Stimulated activated CD8-positive, alpha-beta memory T cell treated with anti-CD3 and anti-CD28 coated beads, Interleukin-15, amount 100 ng/mL, for 4 hours (primary cell): ENCODE data around the gene EYS.
"Not testable (repeated sequence)": the region's sequence is repeated elsewhere in the genome, so short reads cannot be mapped to it uniquely, and the experiment has no call there.

Experiments
- DNase-seq, 2 donors: peaks; one replicate each; pipeline ENCODE4 v3.0.0-alpha.2; 2020; ENCODE audit warnings: low read depth in 2 of 2

The EYS gene

GRCh38 chr6:63964366-63964765 is 1742.7 kb downstream of the EYS start:
- DNase-seq: no peak

- DNase-seq: no peak
Measured at GRCh38 chr6:63963769-63964315, 1743.2 kb downstream of the EYS start.

- not testable (repeated sequence) for DNase-seq
Measured at GRCh38 chr6:63953336-63954021, 1753.5 kb downstream of the EYS start.

GRCh38 chr6:63947792-63948529 is 1759.1 kb downstream of the EYS start:
- no peak for DNase-seq

GRCh38 chr6:63945987-63946386 is 1761.0 kb downstream of the EYS start:
- no peak for DNase-seq

- no peak for DNase-seq
Measured at GRCh38 chr6:63943826-63944225, 1763.2 kb downstream of the EYS start.

GRCh38 chr6:63941747-63942470 is 1765.1 kb downstream of the EYS start:
- no peak for DNase-seq

GRCh38 chr6:63940056-63940455 is 1767.0 kb downstream of the EYS start:
- no peak for DNase-seq

- no peak for DNase-seq
Measured at GRCh38 chr6:63936399-63936798, 1770.6 kb downstream of the EYS start.

GRCh38 chr6:63935732-63936131 is 1771.3 kb downstream of the EYS start:
- DNase-seq: no peak

- not testable (repeated sequence) for DNase-seq
Measured at GRCh38 chr6:63933948-63934347, 1773.1 kb downstream of the EYS start.

- DNase-seq: no peak
Measured at GRCh38 chr6:63930848-63931247, 1776.2 kb downstream of the EYS start.

- no peak for DNase-seq
Measured at GRCh38 chr6:63929111-63929510, 1777.9 kb downstream of the EYS start.

- no peak for DNase-seq
Measured at GRCh38 chr6:63928613-63929012, 1778.4 kb downstream of the EYS start.

- DNase-seq: no peak
Measured at GRCh38 chr6:63926950-63927927, 1779.8 kb downstream of the EYS start.

- no peak for DNase-seq
Measured at GRCh38 chr6:63926258-63926780, 1780.7 kb downstream of the EYS start.

- no peak for DNase-seq
Measured at GRCh38 chr6:63923139-63923739, 1783.8 kb downstream of the EYS start.

GRCh38 chr6:63919556-63920110 is 1787.4 kb downstream of the EYS start:
- DNase-seq: no peak

- DNase-seq: no peak
Measured at GRCh38 chr6:63912887-63913286, 1794.1 kb downstream of the EYS start.

GRCh38 chr6:63910863-63911551 is 1796.0 kb downstream of the EYS start:
- DNase-seq: no peak
